ENCODE measurements around the gene BCL11B. TPM values are rescaled to one million over a fixed set of nuclear protein-coding genes. Genes with fewer than 3 reads are reported as not detected.

BCL11B gene
- total and polyA plus RNA-seq, 12 donors = 0.03 to 1.9 (median 0.11) TPM; not detected in 2

- peak in 4 of 9 donors; percentile 22 to 41 (median 28) for TF ChIP-seq CTCF (IDR thresholded peaks at IDR 0.05)
- DNase-seq = peak; percentile 16 to 25
- Histone ChIP-seq H3K27ac (no peak overlapping the region), H3K36me3 (no peaks in the 10 kb centered on the region), H3K4me1 (peaks cover 0 to 7% (median 0%) of the 10 kb centered on the region in 9 donors), H3K27me3 (peaks cover 0 to 34% (median 14%) of the 10 kb centered on the region in 7 donors), H3K9me3 (no peaks in the 10 kb centered on the region), H3K4me3 (no peak overlapping the region)
- 66 to 68% methylated on average over 16 of the region's 16 CpGs for WGBS, 2 donors
- peak; percentile 25 to 87 (median 60) for ATAC-seq
- intact Hi-C loops (cut with DNase I) = no loop called here
Observed at GRCh38 chr14:99199846-99200653, 71.9 kb downstream of the BCL11B start.

GRCh38 chr14:99198746-99199502 is 73.1 kb downstream of the BCL11B start:
- Histone ChIP-seq H3K4me3 (no peak overlapping the region), H3K27me3 (peaks cover 0 to 30% (median 14%) of the 10 kb centered on the region in 7 donors), H3K9me3 (no peaks in the 10 kb centered on the region), H3K36me3 (no peaks in the 10 kb centered on the region), H3K4me1 (peaks cover 0 to 7% (median 0%) of the 10 kb centered on the region in 9 donors), H3K27ac (no peak overlapping the region)
- WGBS, 2 donors = 77 to 85% methylated on average over 24 of the region's 24 CpGs
- ATAC-seq = no peak
- intact Hi-C loops (cut with DNase I) = no loop called here
- no peak for DNase-seq
- no peak for TF ChIP-seq CTCF (IDR thresholded peaks at IDR 0.05)

- intact Hi-C loops (cut with DNase I) = no loop called here
- WGBS, 2 donors = 87 to 90% methylated on average over 5 of the region's 5 CpGs
- DNase-seq = no peak
- ATAC-seq = no peak
- Histone ChIP-seq H3K27ac (no peak overlapping the region), H3K27me3 (peaks cover 0 to 29% (median 14%) of the 10 kb centered on the region in 7 donors), H3K4me3 (no peak overlapping the region), H3K36me3 (no peaks in the 10 kb centered on the region), H3K9me3 (no peaks in the 10 kb centered on the region), H3K4me1 (peaks cover 0 to 24% (median 14%) of the 10 kb centered on the region in 9 donors)
- no peak for TF ChIP-seq CTCF (IDR thresholded peaks at IDR 0.05)
Observed at GRCh38 chr14:99196310-99196650, 75.7 kb downstream of the BCL11B start.

GRCh38 chr14:99195602-99196309 is 76.2 kb downstream of the BCL11B start:
- ATAC-seq (no peak), DNase-seq (no peak)
- intact Hi-C loops (cut with DNase I) = no loop called here
- peaks cover 0 to 29% (median 19%) of the 10 kb centered on the region in 9 donors for H3K4me1 ChIP-seq
- no peaks in the 10 kb centered on the region for H3K9me3 ChIP-seq
- 34 to 50% methylated on average over 15 of the region's 15 CpGs for WGBS, 2 donors
- TF ChIP-seq CTCF (IDR thresholded peaks at IDR 0.05) = no peak
- H3K4me3 ChIP-seq = no peak overlapping the region
- no peak overlapping the region for H3K27ac ChIP-seq
- no peaks in the 10 kb centered on the region for H3K36me3 ChIP-seq
- H3K27me3 ChIP-seq = peaks cover 0 to 27% (median 14%) of the 10 kb centered on the region in 7 donors

All from heart right ventricle (tissue), 16 donors.